HEK293T (cell line): Measurements from ENCODE around the gene IFFO2.

Source experiments
- ARNT ChIP-seq: fragments of 450-650 bp; IDR thresholded peaks from 2 replicates; pipeline ENCODE4 v1.6.1; 2017; ENCODE audit warnings: mild to moderate bottlenecking
- BHLHE40 ChIP-seq: fragments of 450-650 bp; IDR thresholded peaks from 2 replicates; pipeline ENCODE4 v1.6.1; 2016; ENCODE audit warnings: mild to moderate bottlenecking, moderate library complexity, borderline replicate concordance
- ELF4 ChIP-seq: fragments of 450-650 bp; IDR thresholded peaks from 2 replicates; pipeline ENCODE4 v1.6.1; 2017; ENCODE audit warnings: antibody characterized with exemption
- FOXA1 ChIP-seq: fragments of 450-650 bp; IDR thresholded peaks from 2 replicates; pipeline ENCODE4 v1.6.1; 2016; ENCODE audit warnings: mild to moderate bottlenecking
- FOXK2 ChIP-seq: fragments of 450-650 bp; IDR thresholded peaks from 2 replicates; pipeline ENCODE4 v1.6.1; 2016; ENCODE audit warnings: mild to moderate bottlenecking
- FOXM1 ChIP-seq: fragments of 450-650 bp; IDR thresholded peaks from 2 replicates; pipeline ENCODE4 v1.6.1; 2017; ENCODE audit warnings: mild to moderate bottlenecking, borderline replicate concordance
- HDGF ChIP-seq: fragments of 450-650 bp; IDR thresholded peaks from 2 replicates; pipeline ENCODE4 v1.6.1; 2017; ENCODE audit warnings: antibody characterized with exemption, borderline replicate concordance
- L3MBTL2 ChIP-seq: fragments of 450-650 bp; conservative IDR thresholded peaks from 2 replicates; pipeline ENCODE4 v1.6.1; 2016; ENCODE audit warnings: mild to moderate bottlenecking
- SP1 ChIP-seq: fragments of 450-650 bp; IDR thresholded peaks from 2 replicates; pipeline ENCODE4 v1.6.1; 2017
- TARDBP ChIP-seq: fragments of 450-650 bp; IDR thresholded peaks from 2 replicates; pipeline ENCODE4 v1.6.1; 2016
- ZNF384 ChIP-seq: fragments of 450-650 bp; IDR thresholded peaks from 2 replicates; pipeline ENCODE4 v1.6.1; 2016

- TF ChIP-seq ZNF384 = no peak
- no peak for TF ChIP-seq ARNT
- TF ChIP-seq TARDBP = no peak
- no peak for TF ChIP-seq ELF4
- TF ChIP-seq FOXK2 = no peak
- TF ChIP-seq HDGF = no peak
- no peak for TF ChIP-seq BHLHE40
- no peak for TF ChIP-seq FOXA1
- no peak for TF ChIP-seq L3MBTL2
- no peak for TF ChIP-seq FOXM1
- no peak for TF ChIP-seq SP1
Observed at GRCh38 chr1:18978706-18979105, 22.2 kb upstream of the IFFO2 start.
